ENCODE measurements around the gene PXMP4. TPM values are rescaled to one million over a fixed set of nuclear protein-coding genes. Genes with fewer than 3 reads are reported as not detected.

PXMP4 gene
- total RNA-seq, 1 donor from 2014 or later = 2.4 TPM

DNA sequence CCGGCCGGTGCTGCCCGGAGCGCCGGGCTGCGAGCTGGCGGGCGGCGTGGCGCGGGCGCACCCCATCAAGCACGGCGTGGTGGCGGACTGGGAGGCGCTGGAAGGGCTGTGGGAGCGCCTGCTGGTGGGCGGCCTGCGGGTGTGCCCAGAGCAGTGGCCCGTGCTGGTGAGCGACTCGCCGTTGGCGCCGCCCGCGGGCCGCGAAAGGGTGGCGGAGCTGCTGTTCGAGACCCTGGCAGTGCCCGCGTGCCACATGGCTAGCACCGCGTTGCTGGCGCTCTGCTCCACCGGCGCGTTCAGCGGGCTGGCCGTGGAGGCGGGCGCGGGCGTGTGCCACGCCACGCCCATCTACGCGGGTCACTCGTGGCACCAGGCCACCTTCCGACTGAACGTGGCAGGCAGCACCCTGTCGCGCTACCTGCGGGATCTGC is 52.9 kb downstream of the PXMP4 start:
- TF ChIP-seq CTCF (IDR thresholded peaks at IDR 0.05; ENCODE audit: insufficient read depth, low read length, severe bottlenecking) = no peak
- DNase-seq (ENCODE audit: low read depth) (no peak), FAIRE-seq (no peak)
- Histone ChIP-seq H3K27me3 (ENCODE audit: control insufficient read depth, insufficient read depth, low read length) (no peaks in the 10 kb centered on the region), H3K4me3 (ENCODE audit: low read depth, low read length) (peak overlapping the region; percentile 56), H3K36me3 (ENCODE audit: control insufficient read depth, insufficient read depth, low read length) (no peaks in the 10 kb centered on the region)

DNA sequence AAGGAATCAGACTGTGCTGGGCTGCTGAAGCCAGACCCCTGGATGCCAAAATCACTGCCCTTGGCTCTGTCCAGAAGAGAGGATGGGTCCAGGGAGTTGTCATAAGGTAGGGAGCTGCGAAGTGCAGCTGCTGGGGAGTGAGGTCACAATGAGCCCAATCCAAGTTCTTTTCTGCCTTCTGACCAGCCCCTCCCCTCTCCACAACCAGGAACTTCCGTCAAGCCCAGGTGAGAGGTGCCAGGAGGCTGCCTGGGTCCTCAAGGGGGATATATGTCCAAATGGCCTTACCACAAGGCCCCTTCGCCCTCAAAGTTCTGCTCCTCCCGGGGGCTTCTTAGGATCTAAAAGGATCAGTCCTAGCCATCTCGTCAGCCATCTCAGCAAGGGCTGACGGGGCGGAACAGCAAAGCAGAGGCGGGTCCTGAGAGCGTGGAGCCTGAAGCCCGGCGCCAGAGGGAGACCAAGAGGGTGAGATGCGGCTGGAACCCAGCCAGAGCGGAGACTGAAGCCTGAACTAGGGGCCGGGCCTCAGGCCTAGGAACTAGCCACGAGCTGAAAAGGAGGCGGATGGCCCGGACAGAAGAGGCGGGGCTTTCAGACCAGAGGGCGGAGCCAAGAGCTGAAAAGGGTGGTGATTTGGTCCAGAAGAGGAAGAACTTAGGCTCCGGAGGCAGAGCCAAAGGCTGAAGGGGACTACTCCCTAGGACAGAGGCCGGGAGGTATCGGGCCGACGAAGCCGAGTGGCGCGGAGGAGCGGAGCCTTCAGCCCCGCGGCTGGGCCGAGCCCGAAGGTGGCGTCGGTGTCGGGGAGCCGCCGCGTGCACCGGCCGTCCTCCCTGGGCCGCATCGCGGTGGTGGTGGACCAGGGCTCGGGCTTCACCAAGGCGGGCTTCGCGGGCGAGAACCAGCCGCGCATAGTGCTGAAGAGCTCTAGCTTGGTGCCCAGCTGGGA is 53.5 kb downstream of the PXMP4 start, which contains the start of gene ACTL10:
TSS of gene ACTL10 (plus strand) at position 651 of the 952 bp plus-strand sequence. CDS start 555 bp downstream, outside the sequence.
- H3K36me3 ChIP-seq (ENCODE audit: control insufficient read depth, insufficient read depth, low read length) = no peaks in the 10 kb centered on the region
- DNase-seq (ENCODE audit: low read depth) = peak; percentile 92
- peak within 1 kb of the TSS; percentile 56 for H3K4me3 ChIP-seq (ENCODE audit: low read depth, low read length)
- TF ChIP-seq CTCF (IDR thresholded peaks at IDR 0.05; ENCODE audit: insufficient read depth, low read length, severe bottlenecking) = peak; percentile 28
- no peaks in the 10 kb centered on the region for H3K27me3 ChIP-seq (ENCODE audit: control insufficient read depth, insufficient read depth, low read length)
- no peak for FAIRE-seq

- DNase-seq (ENCODE audit: low read depth) = no peak
- no peaks in the 10 kb centered on the region for H3K36me3 ChIP-seq (ENCODE audit: control insufficient read depth, insufficient read depth, low read length)
- FAIRE-seq = no peak
- no peak for TF ChIP-seq CTCF (IDR thresholded peaks at IDR 0.05; ENCODE audit: insufficient read depth, low read length, severe bottlenecking)
- H3K27me3 ChIP-seq (ENCODE audit: control insufficient read depth, insufficient read depth, low read length) = no peaks in the 10 kb centered on the region
- no peak overlapping the region for H3K4me3 ChIP-seq (ENCODE audit: low read depth, low read length)
These were observed 55.4 kb downstream of the PXMP4 start for GRCh38 chr20:33664762-33665144.

GRCh38 chr20:33664085-33664761 is 55.9 kb downstream of the PXMP4 start:
- DNase-seq (ENCODE audit: low read depth) (no peak), FAIRE-seq (no peak)
- H3K36me3 ChIP-seq (ENCODE audit: control insufficient read depth, insufficient read depth, low read length) = no peaks in the 10 kb centered on the region
- peak overlapping the region; percentile 76 for H3K4me3 ChIP-seq (ENCODE audit: low read depth, low read length)
- TF ChIP-seq CTCF (IDR thresholded peaks at IDR 0.05; ENCODE audit: insufficient read depth, low read length, severe bottlenecking) = no peak
- H3K27me3 ChIP-seq (ENCODE audit: control insufficient read depth, insufficient read depth, low read length) = no peaks in the 10 kb centered on the region

DNA sequence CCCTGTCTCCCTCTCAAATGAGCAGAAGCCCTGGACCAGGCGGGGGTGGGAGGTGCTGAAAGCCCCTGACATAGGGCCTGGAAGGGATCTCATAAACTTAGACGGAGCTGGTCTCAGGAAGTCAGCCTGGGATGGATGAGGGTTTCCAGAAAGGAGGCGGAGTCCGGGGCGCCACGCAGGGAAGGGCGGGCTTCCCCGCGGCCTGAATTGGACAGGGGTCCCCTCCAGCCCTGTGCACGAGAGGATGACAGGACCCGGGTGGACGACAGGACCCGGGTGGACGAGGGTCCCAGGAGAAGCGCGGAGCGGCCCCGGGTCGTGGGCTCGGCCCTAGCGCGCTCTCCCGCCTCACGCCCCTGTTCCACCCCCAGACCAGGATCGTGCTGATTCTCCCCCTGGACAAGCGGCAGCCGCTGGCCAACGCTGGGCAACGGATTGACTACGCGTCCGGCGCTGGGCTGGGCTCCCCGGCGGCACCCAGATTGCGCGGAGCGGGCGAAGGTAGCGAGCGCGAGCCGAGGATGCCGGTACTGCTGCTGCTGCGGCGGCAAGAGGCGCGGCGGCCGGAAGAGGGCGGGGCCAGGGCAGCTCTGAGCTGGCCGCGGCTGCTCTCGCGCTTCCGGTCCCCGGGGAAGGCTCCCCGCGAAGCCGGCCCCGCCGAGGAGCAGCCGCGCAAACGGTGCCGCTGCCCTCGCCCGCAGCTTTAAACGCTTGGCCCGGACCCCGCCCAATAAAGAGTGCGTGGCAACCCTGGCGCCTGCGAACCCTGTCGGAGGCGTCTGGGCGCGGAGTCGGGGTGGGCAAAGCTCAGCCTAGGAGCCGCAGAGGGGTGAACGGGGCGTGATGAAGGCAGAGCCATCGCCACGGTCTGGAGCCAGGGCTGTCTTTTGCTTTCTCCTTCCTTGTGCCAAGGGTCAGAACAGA is 56.7 kb downstream of the PXMP4 start:
- H3K27me3 ChIP-seq (ENCODE audit: control insufficient read depth, insufficient read depth, low read length) = no peaks in the 10 kb centered on the region
- peak overlapping the region; percentile 76 for H3K4me3 ChIP-seq (ENCODE audit: low read depth, low read length)
- TF ChIP-seq CTCF (IDR thresholded peaks at IDR 0.05; ENCODE audit: insufficient read depth, low read length, severe bottlenecking) = no peak
- no peak for FAIRE-seq
- peak; percentile 49 for DNase-seq (ENCODE audit: low read depth)
- no peaks in the 10 kb centered on the region for H3K36me3 ChIP-seq (ENCODE audit: control insufficient read depth, insufficient read depth, low read length)

Data from bronchial epithelial cell (primary cell).